Pancreas (tissue), 10 donors: ENCODE measurements around the gene EP400. TPM values are rescaled to one million over a fixed set of nuclear protein-coding genes. Genes with fewer than 3 reads are reported as not detected.

Experiments used
- ATAC-seq, 4 donors: fragments of 200-7000 bp; cut with Tn5 transposase; one replicate each; pipeline versions ENCODE4 v1.8.0 to v1.9.1; 2020; ENCODE audit warnings: mild to moderate bottlenecking in 4 of 4, moderate library complexity in 4 of 4
- DNase-seq, 6 donors: peaks; one replicate each; pipeline ENCODE4 v3.0.0-alpha.2; 2020
- FAIRE-seq: peaks from 2 replicates; lab custom pipeline; 2012; peaks lifted over from hg19 to GRCh38; lab: Jason Lieb, UNC
- H3K27ac ChIP-seq, 4 donors: fragments of 200-600 bp; sonication (generic); 1 replicate in 3 of 4; 2 replicates in 1 of 4; pipeline versions ENCODE4 v1.5.0 to v1.8.0; 2020
- H3K27me3 ChIP-seq, 4 donors: fragments of 200-600 bp; one replicate each; pipeline ENCODE4 v1.8.0; 2021
- H3K36me3 ChIP-seq, 3 donors: fragments of 200-600 bp; sonication (generic) in 1 of 3; one replicate each; pipeline versions ENCODE4 v1.5.0 to v1.8.0; 2020 to 2021
- H3K4me1 ChIP-seq, 3 donors: fragments of 200-600 bp; one replicate each; pipeline ENCODE4 v1.8.0; 2021
- H3K4me3 ChIP-seq, 4 donors: fragments of 200-600 bp; sonication (generic) in 2 of 4; one replicate each; pipeline versions ENCODE4 v1.5.0 to v1.8.0; 2020 to 2021
- H3K9me3 ChIP-seq, 4 donors: fragments of 200-600 bp; one replicate each; pipeline ENCODE4 v1.8.0; 2021
- CTCF ChIP-seq, 4 donors: fragments of 200-600 bp; sonication (generic) in 3 of 4; IDR thresholded peaks; one replicate each; pipeline versions ENCODE4 v1.5.0 to v1.8.0; 2021; ENCODE audit warnings: antibody characterized with exemption in 4 of 4
- WGBS, 2 donors: extraction: QIAGEN DNeasy Blood & Tissue Kit; methylation state at CpG; one replicate each; pipeline ENCODE4 v1.1.7; 2013; 5-methylcytosine and 5-hydroxymethylcytosine counted together
- intact Hi-C, 3 donors: fragments of 100-400 bp; cut with DNase I; formaldehyde crosslinking; loops; one replicate each; pipeline versions ENCODE4 v1.11.1 to v1.14.2; 2022
- polyA plus RNA-seq, 2 donors: library from polyadenylated mRNA; stranded (reverse); fragments of 200-250 nt; gene quantifications; one replicate each; pipeline ENCODE4 v1.2.3, GENCODE V29; 2013
- total RNA-seq, 6 donors: library from RNA; stranded (reverse); fragmentation: NEBNext Ultra II Directional in 4 of 6; extraction: Animal tissue kit (Norgen Biotek cat#: 25700) in 4 of 6; gene quantifications; one replicate each; pipeline versions ENCODE4 v1.2.1 to v1.2.4, GENCODE V29; 2021 to 2023
- donor health status: healthy with polysubstance abuse.
- donor health status: DM: no; HTN: no; CAD: no; lungs with moderate emphysema.
- donor health status: DM: no; HTN: no; CAD: no.
- donor health status: control.
- donor health status: control.
- donor health status: Bipolar disorder and iron deficiency.
- donor health status: DM: yes; HTN: yes; CAD: no.
- donor health status: DM: no; HTN: no; CAD: no.
- donor health status: DM: no; HTN: no; CAD: no.
- donor health status: DM: yes; HTN: yes; CAD: no.

The EP400 gene
- total and polyA plus RNA-seq, 8 donors = 15.9 to 24.3 (median 16.7) TPM

GRCh38 chr12:131990066-131990979 lies 40.6 kb downstream of the EP400 start:
- FAIRE-seq = no peak

GRCh38 chr12:131990980-131991305 lies 41.2 kb downstream of the EP400 start:
- FAIRE-seq (no peak), ATAC-seq (no peak), DNase-seq (no peak)
- H3K9me3 ChIP-seq = no peaks in the 10 kb centered on the region
- no peaks in the 10 kb centered on the region for H3K4me1 ChIP-seq
- H3K27me3 ChIP-seq = no peaks in the 10 kb centered on the region
- no peak for TF ChIP-seq CTCF (IDR thresholded peaks at IDR 0.05)
- H3K4me3 ChIP-seq = no peak overlapping the region
- 87 to 89% methylated on average over 9 of the region's 9 CpGs for WGBS, 2 donors
- peaks cover 2 to 79% (median 28%) of the 10 kb centered on the region in 3 donors for H3K36me3 ChIP-seq
- H3K27ac ChIP-seq = no peak overlapping the region
- intact Hi-C loops = no loop called here

More at GRCh38 chr12:131990066-131990979, 40.6 kb downstream of the EP400 start:
- no peaks in the 10 kb centered on the region for H3K9me3 ChIP-seq
- DNase-seq = no peak
- H3K27me3 ChIP-seq = no peaks in the 10 kb centered on the region
- no peak overlapping the region for H3K4me3 ChIP-seq
- H3K4me1 ChIP-seq = no peaks in the 10 kb centered on the region
- H3K36me3 ChIP-seq = peaks cover 2 to 84% (median 28%) of the 10 kb centered on the region in 3 donors
- intact Hi-C loops = no loop called here
- TF ChIP-seq CTCF (IDR thresholded peaks at IDR 0.05) = no peak
- ATAC-seq = no peak
- 86% methylated on average over 24 of the region's 24 CpGs for WGBS, 2 donors
- H3K27ac ChIP-seq = no peak overlapping the region

- no peak for FAIRE-seq
- WGBS, 2 donors = 91% methylated on average over 11 of the region's 11 CpGs
These were observed 42.2 kb downstream of the EP400 start for GRCh38 chr12:131991816-131992430.

GRCh38 chr12:131994589-131994988 lies 44.8 kb downstream of the EP400 start:
- FAIRE-seq (no peak), ATAC-seq (no peak), DNase-seq (no peak)
- Histone ChIP-seq H3K4me3 (no peak overlapping the region), H3K9me3 (no peaks in the 10 kb centered on the region), H3K27ac (no peak overlapping the region), H3K4me1 (no peaks in the 10 kb centered on the region), H3K36me3 (peaks cover 2 to 50% (median 16%) of the 10 kb centered on the region in 3 donors), H3K27me3 (no peaks in the 10 kb centered on the region)
- intact Hi-C loops = no loop called here
- WGBS, 2 donors = 88 to 95% methylated on average over 4 of the region's 4 CpGs
- TF ChIP-seq CTCF (IDR thresholded peaks at IDR 0.05) = no peak

More at GRCh38 chr12:131991816-131992430, 42.2 kb downstream of the EP400 start:
- no peaks in the 10 kb centered on the region for H3K9me3 ChIP-seq
- intact Hi-C loops = no loop called here
- H3K27ac ChIP-seq = no peak overlapping the region
- DNase-seq = no peak
- TF ChIP-seq CTCF (IDR thresholded peaks at IDR 0.05) = no peak
- peaks cover 2 to 70% (median 24%) of the 10 kb centered on the region in 3 donors for H3K36me3 ChIP-seq
- H3K4me1 ChIP-seq = no peaks in the 10 kb centered on the region
- no peaks in the 10 kb centered on the region for H3K27me3 ChIP-seq
- H3K4me3 ChIP-seq = no peak overlapping the region
- no peak for ATAC-seq
